Endothelial cell of umbilical vein (primary cell): Measurements from ENCODE around the gene MATK. TPM values are rescaled to one million over a fixed set of nuclear protein-coding genes. Genes with fewer than 3 reads are reported as not detected.

Source experiments
- BruUV-seq: library from RNA; stranded (reverse); fragments of 400-500 nt; replicated peaks from 2 replicates; lab custom pipeline; 2021; lab: Mats Ljungman, UMichigan
- CTCF ChIA-PET: fragments of 300-600, 350-600 bp; sonication (Branson Sonifier 250); formaldehyde crosslinking; loops from one replicate; lab custom pipeline; 2021; ENCODE audit warnings: antibody characterized with exemption, inconsistent platforms; lab: Charles Lee
- POLR2A ChIA-PET: fragments of 300-600, 350-600 bp; sonication (Branson Sonifier 250); formaldehyde crosslinking; loops from one replicate; lab custom pipeline; 2021; ENCODE audit warnings: antibody characterized with exemption, inconsistent platforms; lab: Charles Lee
- DNase-seq: peaks from one replicate; pipeline ENCODE4 v3.0.0-alpha.2; 2011; ENCODE audit warnings: low read depth, low spot score
- FAIRE-seq: peaks from 2 replicates; lab custom pipeline; 2011; peaks lifted over from hg19 to GRCh38; lab: Jason Lieb, UNC
- H2AFZ ChIP-seq: 2 replicates; pipeline ENCODE4 v1.6.0; 2012; ENCODE audit warnings: low read depth, low read length, control low read depth, inconsistent platforms
- H3K27ac ChIP-seq: 2 replicates; pipeline ENCODE4 v1.5.1; 2011; ENCODE audit warnings: low read depth, mild to moderate bottlenecking, control low read depth, low read length, moderate library complexity; ENCODE audit not compliant: insufficient read depth
- H3K27me3 ChIP-seq, 2 experiments: 2 replicates each; pipeline versions ENCODE4 v1.6.0 to v1.6.1; 2011; ENCODE audit warnings: low read length in 2 of 2, mixed read lengths in 1 of 2; ENCODE audit not compliant: control insufficient read depth in 2 of 2, insufficient read depth in 2 of 2
- H3K36me3 ChIP-seq, 2 experiments: 2 replicates in 1 of 2; 3 replicates in 1 of 2; pipeline ENCODE4 v1.5.1; 2011; ENCODE audit warnings: low read length in 2 of 2, mild to moderate bottlenecking in 1 of 2, moderate library complexity in 1 of 2; ENCODE audit not compliant: control insufficient read depth in 2 of 2, insufficient read depth in 2 of 2; ENCODE audit errors: extremely low read depth in 1 of 2
- H3K4me1 ChIP-seq: 3 replicates; pipeline ENCODE4 v1.5.1; 2011; ENCODE audit warnings: mild to moderate bottlenecking, low read length; ENCODE audit not compliant: control insufficient read depth, insufficient read depth; ENCODE audit errors: extremely low read depth
- H3K4me2 ChIP-seq: 2 replicates; pipeline ENCODE4 v1.6.1; 2011; ENCODE audit warnings: low read length, control low read depth, mixed read lengths; ENCODE audit not compliant: insufficient read depth
- H3K4me3 ChIP-seq, 3 experiments: fragments of 200-600 bp in 1 of 3; sonication (generic), shearing (Covaris generic) in 1 of 3; replicated peaks in 1 of 3; 2 replicates each; pipeline ENCODE4 v1.5.1; 2011 to 2016; ENCODE audit warnings: control low read depth in 3 of 3, low read length in 3 of 3, mild to moderate bottlenecking in 2 of 3, inconsistent platforms in 1 of 3, low read depth in 1 of 3, moderate library complexity in 1 of 3; ENCODE audit not compliant: insufficient read depth in 1 of 3
- H3K79me2 ChIP-seq: 2 replicates; pipeline ENCODE4 v1.6.0; 2012; ENCODE audit warnings: low read length, inconsistent platforms; ENCODE audit not compliant: control insufficient read depth, insufficient read depth
- H3K9ac ChIP-seq: replicated peaks from 2 replicates; pipeline ENCODE3; 2011; ENCODE audit warnings: low read length, control low read depth; ENCODE audit not compliant: insufficient read depth; ENCODE audit errors: extremely low read depth
- H3K9me1 ChIP-seq: replicated peaks from 3 replicates; pipeline ENCODE4 v1.6.0; 2011; ENCODE audit warnings: mild to moderate bottlenecking, low read length; ENCODE audit not compliant: control insufficient read depth, insufficient read depth; ENCODE audit errors: extremely low read depth
- H3K9me3 ChIP-seq: replicated peaks from 2 replicates; pipeline ENCODE4 v1.5.1; 2012; ENCODE audit warnings: low read length, inconsistent platforms; ENCODE audit not compliant: control insufficient read depth, insufficient read depth
- H4K20me1 ChIP-seq: replicated peaks from 2 replicates; pipeline ENCODE3; 2011; ENCODE audit warnings: mild to moderate bottlenecking, low read length; ENCODE audit not compliant: control insufficient read depth, insufficient read depth; ENCODE audit errors: extremely low read depth
- EZH2 ChIP-seq: IDR thresholded peaks from 2 replicates; pipeline ENCODE4 v1.6.1; 2012; ENCODE audit warnings: borderline replicate concordance, low read depth, mild to moderate bottlenecking, moderate library complexity, low read length, inconsistent platforms; ENCODE audit not compliant: severe bottlenecking
- FOS ChIP-seq: IDR thresholded peaks from 2 replicates; pipeline ENCODE4 v1.6.1; 2011; ENCODE audit warnings: mild to moderate bottlenecking, low read length, moderate library complexity, borderline replicate concordance; ENCODE audit not compliant: insufficient read depth
- GATA2 ChIP-seq: IDR thresholded peaks from 2 replicates; pipeline ENCODE4 v1.7.0; 2011; ENCODE audit warnings: low read depth, mild to moderate bottlenecking, moderate library complexity, mixed read lengths, low read length; ENCODE audit not compliant: insufficient read length, insufficient read depth
- JUN ChIP-seq: IDR thresholded peaks from 2 replicates; pipeline ENCODE4 v1.6.1; 2011; ENCODE audit warnings: borderline replicate concordance, low read depth; ENCODE audit not compliant: insufficient read length, insufficient read depth
- MYC ChIP-seq: IDR thresholded peaks from one replicate; pipeline ENCODE4 v1.6.1; 2011; ENCODE audit warnings: mild to moderate bottlenecking, low read depth, low read length
- POLR2A ChIP-seq: IDR thresholded peaks from 2 replicates; pipeline ENCODE4 v1.6.1; 2012; ENCODE audit warnings: low read depth, mild to moderate bottlenecking, control low read depth, low read length
- POLR2AphosphoS5 ChIP-seq: IDR thresholded peaks from 2 replicates; pipeline ENCODE4 v1.6.1; 2012; ENCODE audit warnings: low read depth, mild to moderate bottlenecking, control low read depth, low read length, moderate library complexity; ENCODE audit not compliant: insufficient read depth
- dilution Hi-C: fragments of 300-500 bp; cut with MboI; formaldehyde crosslinking; loops from one replicate; pipeline ENCODE4 v1.15.0; 2019; ENCODE audit warnings: low sequenced_read_pairs; ENCODE audit not compliant: extremely low pct_ligation_motif_present
- intact Hi-C: fragments of 100-400 bp; cut with micrococcal nuclease; formaldehyde crosslinking; loops from one replicate; pipeline ENCODE4 v1.10.0; 2022
- polyA plus RNA-seq, 4 experiments: library from polyadenylated mRNA; depleted of rRNA in 3 of 4; stranded (reverse) in 3 of 4; unstranded in 1 of 4; fragments of >200 nt; gene quantifications; 2 replicates each; pipeline versions ENCODE4 v1.2.1 to v1.2.3, GENCODE V29; 2011 to 2012; ENCODE audit warnings: missing spikeins in 1 of 4
- total RNA-seq: library from RNA; stranded (reverse); gene quantifications from 2 replicates; pipeline ENCODE4 v1.2.3, GENCODE V29; 2021
- TF ChIP-seq, protein P1 (sequence below): IDR thresholded peaks from 2 replicates; pipeline ENCODE4 v1.6.1; 2011; ENCODE audit not compliant: insufficient read depth, insufficient read length
- TF ChIP-seq, protein P2 (sequence below), 2 donors: IDR thresholded peaks; 1 replicate in 1 of 2; 2 replicates in 1 of 2; pipeline ENCODE4 v1.5.1; 2011; ENCODE audit warnings: low read length in 2 of 2, mild to moderate bottlenecking in 2 of 2, moderate library complexity in 2 of 2, control low read depth in 1 of 2, inconsistent platforms in 1 of 2, low read depth in 1 of 2; ENCODE audit not compliant: insufficient read depth in 1 of 2; ENCODE audit errors: extremely low read depth in 1 of 2

Gene MATK
- total and polyA plus RNA-seq, 2 donors (not counting 3 experiments of a cell fraction or from before 2014, with no cell fraction given), result not detected

DNA sequence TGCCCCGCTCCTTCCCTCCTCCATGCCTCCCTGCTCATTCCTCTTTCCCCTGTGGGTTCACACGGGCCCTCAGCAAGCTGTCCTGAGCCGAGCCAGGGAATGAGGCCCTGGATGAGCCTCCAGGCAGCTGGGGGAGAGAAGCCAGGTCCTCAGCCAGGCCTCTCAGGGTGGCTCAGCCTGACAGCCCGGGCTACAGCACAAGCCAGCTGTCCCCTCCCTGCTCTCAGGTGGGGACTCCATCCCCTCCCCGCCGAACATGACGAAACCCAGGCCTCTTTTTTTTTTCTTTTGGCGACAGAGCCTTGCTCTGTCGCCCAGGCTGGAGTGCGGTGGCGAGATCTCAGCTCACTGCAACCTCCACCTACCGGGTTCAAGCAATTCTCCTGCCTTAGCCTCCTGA, 40.0 kb upstream of the MATK start:
- Histone ChIP-seq H3K36me3 (no peaks in the 10 kb centered on the region), H4K20me1 (no peaks in the 10 kb centered on the region), H3K9me1 (no peaks in the 10 kb centered on the region), H3K79me2 (no peaks in the 10 kb centered on the region), H3K9me3 (no peaks in the 10 kb centered on the region), H3K9ac (no peak overlapping the region), H3K4me3 (no peak overlapping the region), H3K4me2 (no peak overlapping the region), H2AFZ (no peak overlapping the region), H3K27me3 (no peaks in the 10 kb centered on the region), H3K27ac (no peak overlapping the region), H3K4me1 (no peaks in the 10 kb centered on the region)
- no TSS peak for BruUV-seq
- intact Hi-C loops, result no loop called here
- CTCF ChIA-PET, result no interaction called here
- dilution Hi-C loops, result no loop called here
- POLR2A ChIA-PET, result no interaction called here
- no peak for FAIRE-seq
- TF ChIP-seq, protein P1, sequence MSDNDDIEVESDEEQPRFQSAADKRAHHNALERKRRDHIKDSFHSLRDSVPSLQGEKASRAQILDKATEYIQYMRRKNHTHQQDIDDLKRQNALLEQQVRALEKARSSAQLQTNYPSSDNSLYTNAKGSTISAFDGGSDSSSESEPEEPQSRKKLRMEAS, result no peak
- TF ChIP-seq FOS (no peak), JUN (no peak), GATA2 (no peak), EZH2 (no peak), MYC (no peak), POLR2A (no peak), POLR2AphosphoS5 (no peak)
- TF ChIP-seq, protein P2, sequence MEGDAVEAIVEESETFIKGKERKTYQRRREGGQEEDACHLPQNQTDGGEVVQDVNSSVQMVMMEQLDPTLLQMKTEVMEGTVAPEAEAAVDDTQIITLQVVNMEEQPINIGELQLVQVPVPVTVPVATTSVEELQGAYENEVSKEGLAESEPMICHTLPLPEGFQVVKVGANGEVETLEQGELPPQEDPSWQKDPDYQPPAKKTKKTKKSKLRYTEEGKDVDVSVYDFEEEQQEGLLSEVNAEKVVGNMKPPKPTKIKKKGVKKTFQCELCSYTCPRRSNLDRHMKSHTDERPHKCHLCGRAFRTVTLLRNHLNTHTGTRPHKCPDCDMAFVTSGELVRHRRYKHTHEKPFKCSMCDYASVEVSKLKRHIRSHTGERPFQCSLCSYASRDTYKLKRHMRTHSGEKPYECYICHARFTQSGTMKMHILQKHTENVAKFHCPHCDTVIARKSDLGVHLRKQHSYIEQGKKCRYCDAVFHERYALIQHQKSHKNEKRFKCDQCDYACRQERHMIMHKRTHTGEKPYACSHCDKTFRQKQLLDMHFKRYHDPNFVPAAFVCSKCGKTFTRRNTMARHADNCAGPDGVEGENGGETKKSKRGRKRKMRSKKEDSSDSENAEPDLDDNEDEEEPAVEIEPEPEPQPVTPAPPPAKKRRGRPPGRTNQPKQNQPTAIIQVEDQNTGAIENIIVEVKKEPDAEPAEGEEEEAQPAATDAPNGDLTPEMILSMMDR (IDR thresholded peaks at IDR 0.05; ENCODE audit: extremely low read depth in 1 of 2, insufficient read depth in 1 of 2, low read depth in 1 of 2, low read length in 2 of 2), result no peak
- no peak for DNase-seq
